ENCODE data around the gene BHLHE23. TPM values are rescaled to one million over a fixed set of nuclear protein-coding genes. Genes with fewer than 3 reads are reported as not detected.
"Not testable (repeated sequence)": the region's sequence is repeated elsewhere in the genome, so short reads cannot be mapped to it uniquely, and the experiment has no call there.

Gene BHLHE23
- total RNA-seq, 4 donors from 2014 or later = not detected

GRCh38 chr20:62962891-62963613, 43.7 kb downstream of the BHLHE23 start:
- H3K4me3 ChIP-seq = no peak overlapping the region
- TF ChIP-seq, protein P1, sequence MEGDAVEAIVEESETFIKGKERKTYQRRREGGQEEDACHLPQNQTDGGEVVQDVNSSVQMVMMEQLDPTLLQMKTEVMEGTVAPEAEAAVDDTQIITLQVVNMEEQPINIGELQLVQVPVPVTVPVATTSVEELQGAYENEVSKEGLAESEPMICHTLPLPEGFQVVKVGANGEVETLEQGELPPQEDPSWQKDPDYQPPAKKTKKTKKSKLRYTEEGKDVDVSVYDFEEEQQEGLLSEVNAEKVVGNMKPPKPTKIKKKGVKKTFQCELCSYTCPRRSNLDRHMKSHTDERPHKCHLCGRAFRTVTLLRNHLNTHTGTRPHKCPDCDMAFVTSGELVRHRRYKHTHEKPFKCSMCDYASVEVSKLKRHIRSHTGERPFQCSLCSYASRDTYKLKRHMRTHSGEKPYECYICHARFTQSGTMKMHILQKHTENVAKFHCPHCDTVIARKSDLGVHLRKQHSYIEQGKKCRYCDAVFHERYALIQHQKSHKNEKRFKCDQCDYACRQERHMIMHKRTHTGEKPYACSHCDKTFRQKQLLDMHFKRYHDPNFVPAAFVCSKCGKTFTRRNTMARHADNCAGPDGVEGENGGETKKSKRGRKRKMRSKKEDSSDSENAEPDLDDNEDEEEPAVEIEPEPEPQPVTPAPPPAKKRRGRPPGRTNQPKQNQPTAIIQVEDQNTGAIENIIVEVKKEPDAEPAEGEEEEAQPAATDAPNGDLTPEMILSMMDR (IDR thresholded peaks at IDR 0.05) = no peak
- no peak for TF ChIP-seq POLR2A (IDR thresholded peaks at IDR 0.05)
- no peaks in the 10 kb centered on the region for H3K4me1 ChIP-seq
- no peaks in the 10 kb centered on the region for H3K9me3 ChIP-seq
- no peaks in the 10 kb centered on the region for H3K27me3 ChIP-seq
- H3K36me3 ChIP-seq = no peaks in the 10 kb centered on the region
- no peak overlapping the region for H3K27ac ChIP-seq
- no peak for DNase-seq
- intact Hi-C loops (cut with DNase I; ENCODE audit: low total_unique reads) = no loop called here

- Histone ChIP-seq H3K27ac (no peak overlapping the region), H3K4me3 (no peak overlapping the region), H3K9me3 (no peaks in the 10 kb centered on the region), H3K27me3 (no peaks in the 10 kb centered on the region), H3K36me3 (no peaks in the 10 kb centered on the region), H3K4me1 (no peaks in the 10 kb centered on the region)
- intact Hi-C loops (cut with DNase I; ENCODE audit: low total_unique reads) = no loop called here
- no peak for TF ChIP-seq POLR2A (IDR thresholded peaks at IDR 0.05)
- TF ChIP-seq, protein P1 (IDR thresholded peaks at IDR 0.05) = no peak
- no peak for DNase-seq
These were observed 44.4 kb downstream of the BHLHE23 start for GRCh38 chr20:62962221-62962879.

DNA sequence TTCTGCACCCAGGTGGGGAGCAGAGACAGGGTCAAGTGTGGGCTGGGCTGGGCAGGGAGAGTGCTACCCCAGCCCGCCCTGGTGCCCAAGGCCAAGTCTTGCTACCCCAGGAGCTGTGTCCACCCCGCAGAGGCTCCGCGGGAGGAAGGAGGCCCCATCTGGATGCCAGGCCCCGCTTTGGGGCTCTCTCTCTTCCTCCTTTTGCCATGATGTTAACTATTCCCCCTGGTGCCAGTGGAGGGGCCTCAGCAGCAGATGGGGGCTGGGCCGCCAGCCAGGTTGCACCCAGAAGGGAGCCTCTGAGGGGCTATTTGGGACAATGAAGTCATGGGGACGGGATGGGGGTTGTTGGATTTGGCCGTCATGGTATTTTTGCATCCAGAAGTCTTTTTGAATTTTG, 45.0 kb downstream of the BHLHE23 start:
- H3K27me3 ChIP-seq = no peaks in the 10 kb centered on the region
- no peak overlapping the region for H3K4me3 ChIP-seq
- no peaks in the 10 kb centered on the region for H3K36me3 ChIP-seq
- TF ChIP-seq, protein P1 (IDR thresholded peaks at IDR 0.05) = no peak
- no peak for TF ChIP-seq POLR2A (IDR thresholded peaks at IDR 0.05)
- no peak for DNase-seq
- H3K9me3 ChIP-seq = no peaks in the 10 kb centered on the region
- no peaks in the 10 kb centered on the region for H3K4me1 ChIP-seq
- intact Hi-C loops (cut with DNase I; ENCODE audit: low total_unique reads) = no loop called here
- no peak overlapping the region for H3K27ac ChIP-seq

- intact Hi-C loops (cut with DNase I; ENCODE audit: low total_unique reads) = no loop called here
- Histone ChIP-seq H3K4me1 (no peaks in the 10 kb centered on the region), H3K4me3 (no peak overlapping the region), H3K27ac (no peak overlapping the region), H3K36me3 (no peaks in the 10 kb centered on the region), H3K9me3 (no peaks in the 10 kb centered on the region), H3K27me3 (no peaks in the 10 kb centered on the region)
- TF ChIP-seq, protein P1 (IDR thresholded peaks at IDR 0.05) = no peak
- TF ChIP-seq POLR2A (IDR thresholded peaks at IDR 0.05) = no peak
- no peak for DNase-seq
These were observed 45.4 kb downstream of the BHLHE23 start for GRCh38 chr20:62961310-62961783.

DNA sequence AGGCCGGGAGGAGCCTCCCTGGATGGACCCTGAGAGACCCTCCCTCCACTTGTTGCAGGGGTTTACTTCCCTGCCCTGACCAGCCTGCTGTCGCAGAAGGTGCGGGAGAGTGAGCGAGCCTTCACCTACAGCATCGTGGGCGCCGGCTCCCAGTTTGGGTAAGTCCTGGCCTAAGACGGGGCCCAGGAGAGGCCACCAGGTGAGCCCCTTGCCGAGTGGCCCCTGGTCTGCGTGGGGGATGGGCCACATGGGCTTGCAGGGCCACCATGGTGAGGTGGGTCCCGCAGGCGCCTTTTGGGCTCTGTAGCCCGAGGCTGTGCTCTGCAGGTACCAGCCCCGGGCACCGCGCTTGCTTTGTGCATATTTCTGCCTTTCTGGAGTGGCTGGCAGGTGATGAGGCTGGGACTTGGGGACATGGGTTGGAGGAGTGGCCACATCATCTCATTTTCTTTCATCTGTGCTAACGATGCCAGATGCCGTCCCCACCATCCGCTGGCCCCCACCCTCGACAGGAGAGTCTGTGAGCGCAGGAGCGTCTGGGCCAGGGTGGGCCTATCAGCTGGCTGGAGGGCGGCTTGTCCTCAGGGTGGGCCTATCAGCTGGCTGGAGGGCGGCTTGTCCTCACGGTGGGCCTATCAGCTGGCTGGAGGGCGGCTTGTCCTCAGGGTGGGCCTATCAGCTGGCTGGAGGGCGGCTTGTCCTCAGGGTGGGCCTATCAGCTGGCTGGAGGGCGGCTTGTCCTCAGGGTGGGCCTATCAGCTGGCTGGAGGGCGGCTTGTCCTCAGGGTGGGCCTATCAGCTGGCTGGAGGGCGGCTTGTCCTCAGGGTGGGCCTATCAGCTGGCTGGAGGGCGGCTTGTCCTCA, 46.1 kb downstream of the BHLHE23 start:
- DNase-seq; H3K4me3 ChIP-seq; H3K27me3 ChIP-seq; intact Hi-C loops (cut with DNase I; ENCODE audit: low total_unique reads); H3K9me3 ChIP-seq; H3K4me1 ChIP-seq; H3K27ac ChIP-seq; H3K36me3 ChIP-seq: not testable (repeated sequence)

Data from uterus (tissue), 4 donors.